Stomach (tissue), 9 donors: ENCODE measurements around the gene CFAP299. TPM values are rescaled to one million over a fixed set of nuclear protein-coding genes. Genes with fewer than 3 reads are reported as not detected.

Experiments used
- DNase-seq, 2 donors: peaks; one replicate each; pipeline versions ENCODE4 v3.0.0 to v3.0.0-alpha.2; 2013 to 2019
- H3K27ac ChIP-seq, 5 donors: fragments of 200-600 bp in 4 of 5; sonication (generic) in 4 of 5; one replicate each; pipeline ENCODE4 v1.5.1; 2013 to 2019; ENCODE audit warnings: mild to moderate bottlenecking in 1 of 5, moderate library complexity in 1 of 5
- H3K27me3 ChIP-seq, 3 donors: fragments of 200-600 bp; sonication (generic); one replicate each; pipeline ENCODE4 v1.5.1; 2017 to 2019; ENCODE audit warnings: mixed run types in 1 of 3
- H3K36me3 ChIP-seq, 4 donors: fragments of 200-600 bp; sonication (generic); 1 replicate in 3 of 4; 2 replicates in 1 of 4; pipeline ENCODE4 v1.5.1; 2016 to 2019
- H3K4me1 ChIP-seq, 4 donors: fragments of 200-600 bp; sonication (generic); one replicate each; pipeline ENCODE4 v1.5.1; 2016 to 2019
- H3K4me3 ChIP-seq, 4 donors: fragments of 200-600 bp; sonication (generic) in 3 of 4; one replicate each; pipeline ENCODE4 v1.5.1; 2016 to 2019; ENCODE audit warnings: mild to moderate bottlenecking in 1 of 4
- H3K9me3 ChIP-seq, 4 donors: fragments of 200-600 bp; sonication (generic); one replicate each; pipeline ENCODE4 v1.5.1; 2016 to 2019
- CTCF ChIP-seq, 7 experiments: fragments of 450-650 bp in 4 of 7; fragments of 200-600 bp in 3 of 7; sonication (generic) in 3 of 7; IDR thresholded peaks; one replicate each; pipeline ENCODE4 v1.5.1; 2016 to 2019; ENCODE audit warnings: antibody characterized with exemption in 7 of 7, control low read depth in 2 of 7, mild to moderate bottlenecking in 1 of 7
- EP300 ChIP-seq: sonication (generic); formaldehyde crosslinking; IDR thresholded peaks from one replicate; pipeline ENCODE4 v1.6.1; 2017; ENCODE audit warnings: antibody characterized with exemption
- POLR2A ChIP-seq, 4 donors: fragments of 450-650 bp; IDR thresholded peaks; one replicate each; pipeline ENCODE4 v1.6.1; 2016; ENCODE audit warnings: antibody characterized with exemption in 4 of 4, control low read depth in 2 of 4, mild to moderate bottlenecking in 1 of 4, moderate library complexity in 1 of 4
- POLR2AphosphoS5 ChIP-seq, 3 donors: sonication (generic); formaldehyde crosslinking; IDR thresholded peaks; one replicate each; pipeline ENCODE4 v1.6.1; 2016; ENCODE audit warnings: antibody characterized with exemption in 3 of 3
- WGBS, 5 donors: extraction: QIAGEN DNeasy Blood & Tissue Kit in 3 of 5; methylation state at CpG; one replicate each; pipeline versions ENCODE4 v1.1.5 to v1.1.7; 2013 to 2018; 5-methylcytosine and 5-hydroxymethylcytosine counted together
- intact Hi-C: fragments of 100-400 bp; cut with DNase I; formaldehyde crosslinking; loops from one replicate; pipeline ENCODE4 v1.15.1; 2023; ENCODE audit warnings: low total_unique reads
- polyA plus RNA-seq, 3 donors: library from polyadenylated mRNA; stranded (reverse); fragments of 200-250 nt; gene quantifications; one replicate each; pipeline ENCODE4 v1.2.3, GENCODE V29; 2013
- total RNA-seq, 5 donors: library from RNA; depleted of rRNA; stranded (reverse); fragments of >200 nt; gene quantifications; one replicate each; pipeline versions ENCODE4 v1.1.0 to v1.2.3, GENCODE V29; 2014 to 2016
- donor health status: healthy with polysubstance abuse.
- donor health status: Bipolar disorder and iron deficiency.
- donor health status: healthy.

The CFAP299 gene
- total and polyA plus RNA-seq, 8 donors: 0.73 TPM; not detected in 7

DNA sequence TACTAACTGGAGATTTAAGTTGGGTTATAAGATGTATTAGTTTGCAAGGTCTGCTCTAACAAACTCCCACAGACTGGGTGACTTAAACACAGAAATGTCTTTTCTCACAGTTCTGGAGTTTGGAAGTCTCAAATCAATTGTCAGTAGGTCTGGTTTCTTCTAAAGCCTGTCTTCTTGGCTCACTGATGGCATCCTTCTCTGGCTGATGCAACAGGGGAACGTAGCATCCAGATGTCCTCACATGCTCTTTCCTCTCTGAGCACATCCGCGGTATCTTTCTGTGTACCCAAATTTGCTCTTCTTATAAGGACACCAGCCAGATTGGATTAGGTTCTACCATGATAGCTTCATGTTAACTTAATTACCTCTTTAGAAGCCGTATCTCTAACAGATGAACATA lies 631.8 kb downstream of the CFAP299 start:
- Histone ChIP-seq H3K4me1 (no peaks in the 10 kb centered on the region), H3K36me3 (no peaks in the 10 kb centered on the region), H3K4me3 (no peak overlapping the region), H3K9me3 (no peaks in the 10 kb centered on the region), H3K27me3 (no peaks in the 10 kb centered on the region), H3K27ac (no peak overlapping the region)
- intact Hi-C loops: no loop called here
- 81 to 91% (median 86%) methylated on average over 4 of the region's 4 CpGs for WGBS, 5 donors
- TF ChIP-seq CTCF (IDR thresholded peaks at IDR 0.05) (no peak), POLR2A (IDR thresholded peaks at IDR 0.05) (no peak), POLR2AphosphoS5 (IDR thresholded peaks at IDR 0.05) (no peak), EP300 (no peak)
- DNase-seq: no peak

GRCh38 chr4:80980239-80980638 lies 644.7 kb downstream of the CFAP299 start:
- H3K9me3 ChIP-seq: no peaks in the 10 kb centered on the region
- TF ChIP-seq POLR2AphosphoS5 (IDR thresholded peaks at IDR 0.05) (no peak), EP300 (no peak), POLR2A (IDR thresholded peaks at IDR 0.05) (no peak), CTCF (IDR thresholded peaks at IDR 0.05) (no peak)
- no peaks in the 10 kb centered on the region for H3K36me3 ChIP-seq
- H3K4me3 ChIP-seq: no peak overlapping the region
- no peaks in the 10 kb centered on the region for H3K4me1 ChIP-seq
- no peak overlapping the region for H3K27ac ChIP-seq
- no peak for DNase-seq
- peaks cover 0 to 8% (median 0%) of the 10 kb centered on the region in 3 donors for H3K27me3 ChIP-seq
- intact Hi-C loops: no loop called here
- 62 to 81% (median 72%) methylated on average over 3 of the region's 3 CpGs for WGBS, 5 donors

DNA sequence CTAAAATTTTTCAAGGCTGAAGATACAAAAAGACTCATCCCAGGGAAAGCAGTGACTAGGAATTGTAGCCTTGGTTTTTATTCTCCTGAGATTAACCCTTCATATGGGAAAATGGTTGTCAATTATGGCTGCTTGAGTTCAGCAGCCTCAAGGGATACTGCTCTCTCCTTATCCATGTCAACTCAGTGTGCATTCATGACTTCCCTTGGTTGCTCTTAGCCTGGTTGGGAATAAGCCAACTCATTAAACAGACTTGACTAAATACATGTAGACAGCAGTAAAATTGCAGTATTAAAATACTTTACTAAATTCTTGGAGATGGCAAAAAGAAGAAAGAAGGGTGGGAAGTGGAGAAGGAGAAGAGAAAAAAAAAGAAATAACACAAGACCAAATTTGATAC lies 650.5 kb downstream of the CFAP299 start:
- TF ChIP-seq EP300: no peak
- no peak for TF ChIP-seq CTCF (IDR thresholded peaks at IDR 0.05)
- TF ChIP-seq POLR2AphosphoS5 (IDR thresholded peaks at IDR 0.05): no peak
- TF ChIP-seq POLR2A (IDR thresholded peaks at IDR 0.05): no peak
- Histone ChIP-seq H3K4me3 (no peak overlapping the region), H3K36me3 (no peaks in the 10 kb centered on the region), H3K27me3 (peaks cover 0 to 4% (median 0%) of the 10 kb centered on the region in 3 donors), H3K4me1 (no peaks in the 10 kb centered on the region), H3K9me3 (no peaks in the 10 kb centered on the region), H3K27ac (no peak overlapping the region)
- DNase-seq: no peak
- intact Hi-C loops: loop anchor here (5.0 kb wide), 1 partner anchor 624 kb away; no protein-coding TSS in a partner anchor

GRCh38 chr4:80989921-80990544 lies 654.5 kb downstream of the CFAP299 start:
- Histone ChIP-seq H3K9me3 (no peaks in the 10 kb centered on the region), H3K4me3 (no peak overlapping the region), H3K27ac (no peak overlapping the region), H3K4me1 (no peaks in the 10 kb centered on the region), H3K27me3 (peaks cover 0 to 4% (median 0%) of the 10 kb centered on the region in 3 donors), H3K36me3 (no peaks in the 10 kb centered on the region)
- WGBS, 5 donors: 0 to 8% (median 5%) methylated on average over 2 of the region's 2 CpGs
- TF ChIP-seq CTCF (IDR thresholded peaks at IDR 0.05) (peak in 5 of 7 experiments; percentile 43 to 77 (median 57)), POLR2AphosphoS5 (IDR thresholded peaks at IDR 0.05) (no peak), EP300 (no peak), POLR2A (IDR thresholded peaks at IDR 0.05) (no peak)
- intact Hi-C loops: loop anchor here (5.0 kb wide), 1 partner anchor 628 kb away; no protein-coding TSS in a partner anchor
- peak in 1 of 2 donors; percentile 82 for DNase-seq
